ENCODE measurements around the gene MSI2. TPM values are rescaled to one million over a fixed set of nuclear protein-coding genes. Genes with fewer than 3 reads are reported as not detected.

Gene MSI2
- total RNA-seq, 2 donors from 2014 or later, result 88.3 to 114 TPM

- WGBS, 2 experiments (ENCODE audit: insufficient coverage in 1 of 2, insufficient read length in 1 of 2), result 79 to 84% methylated on average over 3 to 6 of the region's 6 CpGs
- H3K4me3 Mint-ChIP-seq, result no peak overlapping the region
- H3K27me3 ChIP-seq (ENCODE audit: control insufficient read depth, insufficient read depth, low read length, poor library complexity, severe bottlenecking), result no peaks in the 10 kb centered on the region
- H3K27me3 Mint-ChIP-seq (ENCODE audit: insufficient read depth), result no peaks in the 10 kb centered on the region
- H3K4me3 ChIP-seq (ENCODE audit: low read length), result no peak overlapping the region
- peaks cover 4% of the 10 kb centered on the region for H3K36me3 ChIP-seq (ENCODE audit: control insufficient read depth, insufficient read depth, low read length)
- peak overlapping the region; percentile 66 for H3K27ac Mint-ChIP-seq
- H3K27ac ChIP-seq (ENCODE audit: low read depth, low read length), result no peak overlapping the region
- H3K9ac ChIP-seq (ENCODE audit: extremely low read depth, low read length, poor library complexity, severe bottlenecking), result no peak overlapping the region
- H3K9me3 Mint-ChIP-seq, result no peaks in the 10 kb centered on the region
- peaks cover 4% of the 10 kb centered on the region for H3K4me1 Mint-ChIP-seq
- no peaks in the 10 kb centered on the region for H3K9me3 ChIP-seq (ENCODE audit: control insufficient read depth, low read length)
- H3K36me3 Mint-ChIP-seq (ENCODE audit: low read depth), result peaks cover 16% of the 10 kb centered on the region
- no peak for DNase-seq
- no peak for TF ChIP-seq CTCF (conservative IDR thresholded peaks at IDR 0.05)
- H3K4me1 ChIP-seq (ENCODE audit: control insufficient read depth, insufficient read depth, low read length), result no peaks in the 10 kb centered on the region
Measured at GRCh38 chr17:57330587-57330986, 74.3 kb downstream of the MSI2 start.

- no peaks in the 10 kb centered on the region for H3K27me3 ChIP-seq (ENCODE audit: control insufficient read depth, insufficient read depth, low read length, poor library complexity, severe bottlenecking)
- no peaks in the 10 kb centered on the region for H3K27me3 Mint-ChIP-seq (ENCODE audit: insufficient read depth)
- 89 to 93% methylated on average over 9 of the region's 9 CpGs for WGBS, 2 experiments (ENCODE audit: insufficient coverage in 1 of 2, insufficient read length in 1 of 2)
- no peaks in the 10 kb centered on the region for H3K9me3 Mint-ChIP-seq
- peak overlapping the region; percentile 4 for H3K27ac Mint-ChIP-seq
- H3K36me3 ChIP-seq (ENCODE audit: control insufficient read depth, insufficient read depth, low read length), result peaks cover 4% of the 10 kb centered on the region
- no peak for DNase-seq
- H3K9ac ChIP-seq (ENCODE audit: extremely low read depth, low read length, poor library complexity, severe bottlenecking), result no peak overlapping the region
- TF ChIP-seq CTCF (conservative IDR thresholded peaks at IDR 0.05), result no peak
- H3K27ac ChIP-seq (ENCODE audit: low read depth, low read length), result no peak overlapping the region
- no peak overlapping the region for H3K4me3 Mint-ChIP-seq
- peaks cover 21% of the 10 kb centered on the region for H3K36me3 Mint-ChIP-seq (ENCODE audit: low read depth)
- H3K4me1 Mint-ChIP-seq, result peaks cover 4% of the 10 kb centered on the region
- no peaks in the 10 kb centered on the region for H3K4me1 ChIP-seq (ENCODE audit: control insufficient read depth, insufficient read depth, low read length)
- no peaks in the 10 kb centered on the region for H3K9me3 ChIP-seq (ENCODE audit: control insufficient read depth, low read length)
- H3K4me3 ChIP-seq (ENCODE audit: low read length), result no peak overlapping the region
Measured at GRCh38 chr17:57331423-57331822, 75.1 kb downstream of the MSI2 start.

GRCh38 chr17:57332501-57332900, 76.2 kb downstream of the MSI2 start:
- H3K27ac Mint-ChIP-seq, result peak overlapping the region; percentile 3
- WGBS, 2 experiments (ENCODE audit: insufficient coverage in 1 of 2, insufficient read length in 1 of 2), result 80 to 87% methylated on average over 4 of the region's 5 CpGs

More at GRCh38 chr17:57332501-57332900, 76.2 kb downstream of the MSI2 start:
- TF ChIP-seq CTCF (conservative IDR thresholded peaks at IDR 0.05), result no peak
- Mint-ChIP-seq H3K36me3 (ENCODE audit: low read depth) (peaks cover 30% of the 10 kb centered on the region), H3K4me3 (no peak overlapping the region), H3K4me1 (peaks cover 4% of the 10 kb centered on the region), H3K27me3 (ENCODE audit: insufficient read depth) (no peaks in the 10 kb centered on the region), H3K9me3 (no peaks in the 10 kb centered on the region)
- no peak for DNase-seq
- H3K36me3 ChIP-seq (ENCODE audit: control insufficient read depth, insufficient read depth, low read length), result no peaks in the 10 kb centered on the region
- no peak overlapping the region for H3K27ac ChIP-seq (ENCODE audit: low read depth, low read length)
- H3K9me3 ChIP-seq (ENCODE audit: control insufficient read depth, low read length), result no peaks in the 10 kb centered on the region
- no peaks in the 10 kb centered on the region for H3K4me1 ChIP-seq (ENCODE audit: control insufficient read depth, insufficient read depth, low read length)
- H3K9ac ChIP-seq (ENCODE audit: extremely low read depth, low read length, poor library complexity, severe bottlenecking), result no peak overlapping the region
- no peak overlapping the region for H3K4me3 ChIP-seq (ENCODE audit: low read length)
- no peaks in the 10 kb centered on the region for H3K27me3 ChIP-seq (ENCODE audit: control insufficient read depth, insufficient read depth, low read length, poor library complexity, severe bottlenecking)

Measured in endodermal cell (in vitro differentiated cells).